Endodermal cell (in vitro differentiated cells): ENCODE data around the gene CEP76. TPM values are rescaled to one million over a fixed set of nuclear protein-coding genes. Genes with fewer than 3 reads are reported as not detected.
A peak's percentile ranks its signal among the peaks of the same experiment; 100 is the strongest.

ENCODE experiments used
- DNase-seq: peaks from one replicate; pipeline ENCODE4 v3.0.0-alpha.2; 2017
- H3K27ac ChIP-seq: 2 replicates; pipeline ENCODE4 v1.5.1; 2013; ENCODE audit warnings: mild to moderate bottlenecking, low read depth, low read length, moderate library complexity
- H3K27me3 ChIP-seq: 2 replicates; pipeline ENCODE4 v1.6.1; 2013; ENCODE audit warnings: mild to moderate bottlenecking, low read length, moderate library complexity; ENCODE audit not compliant: insufficient read depth, control insufficient read depth, poor library complexity, severe bottlenecking
- H3K36me3 ChIP-seq: 2 replicates; pipeline ENCODE4 v1.7.0; 2013; ENCODE audit warnings: mild to moderate bottlenecking, low read length, moderate library complexity; ENCODE audit not compliant: control insufficient read depth, insufficient read depth
- H3K4me1 ChIP-seq: one replicate; pipeline ENCODE4 v1.7.0; 2013; ENCODE audit warnings: low read length; ENCODE audit not compliant: control insufficient read depth, insufficient read depth
- H3K4me3 ChIP-seq: 2 replicates; pipeline ENCODE4 v1.5.1; 2013; ENCODE audit warnings: mild to moderate bottlenecking, low read length, moderate library complexity
- H3K9ac ChIP-seq: 2 replicates; pipeline ENCODE4 v1.6.1; 2013; ENCODE audit warnings: mild to moderate bottlenecking, low read length, moderate library complexity; ENCODE audit not compliant: poor library complexity, severe bottlenecking; ENCODE audit errors: extremely low read depth
- H3K9me3 ChIP-seq: 2 replicates; pipeline ENCODE4 v1.6.1; 2013; ENCODE audit warnings: mild to moderate bottlenecking, low read length, moderate library complexity; ENCODE audit not compliant: control insufficient read depth
- H3K27ac Mint-ChIP-seq: 2 replicates; pipeline ENCODE4 v1.8.0; 2020; ENCODE audit warnings: mixed read lengths
- H3K27me3 Mint-ChIP-seq: 2 replicates; pipeline ENCODE4 v1.8.0; 2021; ENCODE audit warnings: mild to moderate bottlenecking, mixed read lengths; ENCODE audit not compliant: insufficient read depth
- H3K36me3 Mint-ChIP-seq: 2 replicates; pipeline ENCODE4 v1.8.0; 2020; ENCODE audit warnings: low read depth, mixed read lengths
- H3K4me1 Mint-ChIP-seq: 2 replicates; pipeline ENCODE4 v1.8.0; 2020; ENCODE audit warnings: mixed read lengths
- H3K4me3 Mint-ChIP-seq: 2 replicates; pipeline ENCODE4 v1.8.0; 2020; ENCODE audit warnings: mild to moderate bottlenecking, moderate library complexity, mixed read lengths
- H3K9me3 Mint-ChIP-seq: 2 replicates; pipeline ENCODE4 v1.8.0; 2020; ENCODE audit warnings: mild to moderate bottlenecking, mixed read lengths
- WGBS, 2 experiments: methylation state at CpG; one replicate each; pipeline versions ENCODE4 v1.1.5 to v1.1.7; 2013; ENCODE audit warnings: missing lambda C conversion rate in 2 of 2, mixed read lengths in 1 of 2; ENCODE audit not compliant: insufficient coverage in 1 of 2, insufficient read length in 1 of 2; 5-methylcytosine and 5-hydroxymethylcytosine counted together
- total RNA-seq, 2 donors: library from RNA; stranded (reverse); fragmentation: NEBNext Ultra II Directional in 1 of 2; extraction: Animal tissue kit (Norgen Biotek cat#: 25700) in 1 of 2; gene quantifications; 2 replicates in 1 of 2; 3 replicates in 1 of 2; pipeline ENCODE4 v1.2.1, GENCODE V29; 2021
- TF ChIP-seq, protein P1 (sequence below): fragments of 200-600 bp; sonication (generic); conservative IDR thresholded peaks from 2 replicates; pipeline ENCODE4 v1.5.0; 2021; ENCODE audit warnings: antibody characterized with exemption, mild to moderate bottlenecking

CEP76 gene
- total RNA-seq, 2 donors from 2014 or later, result 17.8 to 19.2 TPM

- Mint-ChIP-seq H3K4me3 (no peak overlapping the region), H3K9me3 (no peaks in the 10 kb centered on the region), H3K36me3 (no peaks in the 10 kb centered on the region), H3K27me3 (no peaks in the 10 kb centered on the region), H3K27ac (no peak overlapping the region), H3K4me1 (peaks cover 17% of the 10 kb centered on the region)
- H3K27ac ChIP-seq, result no peak overlapping the region
- no peak overlapping the region for H3K4me3 ChIP-seq
- no peaks in the 10 kb centered on the region for H3K27me3 ChIP-seq
- no peaks in the 10 kb centered on the region for H3K4me1 ChIP-seq
- TF ChIP-seq, protein P1, sequence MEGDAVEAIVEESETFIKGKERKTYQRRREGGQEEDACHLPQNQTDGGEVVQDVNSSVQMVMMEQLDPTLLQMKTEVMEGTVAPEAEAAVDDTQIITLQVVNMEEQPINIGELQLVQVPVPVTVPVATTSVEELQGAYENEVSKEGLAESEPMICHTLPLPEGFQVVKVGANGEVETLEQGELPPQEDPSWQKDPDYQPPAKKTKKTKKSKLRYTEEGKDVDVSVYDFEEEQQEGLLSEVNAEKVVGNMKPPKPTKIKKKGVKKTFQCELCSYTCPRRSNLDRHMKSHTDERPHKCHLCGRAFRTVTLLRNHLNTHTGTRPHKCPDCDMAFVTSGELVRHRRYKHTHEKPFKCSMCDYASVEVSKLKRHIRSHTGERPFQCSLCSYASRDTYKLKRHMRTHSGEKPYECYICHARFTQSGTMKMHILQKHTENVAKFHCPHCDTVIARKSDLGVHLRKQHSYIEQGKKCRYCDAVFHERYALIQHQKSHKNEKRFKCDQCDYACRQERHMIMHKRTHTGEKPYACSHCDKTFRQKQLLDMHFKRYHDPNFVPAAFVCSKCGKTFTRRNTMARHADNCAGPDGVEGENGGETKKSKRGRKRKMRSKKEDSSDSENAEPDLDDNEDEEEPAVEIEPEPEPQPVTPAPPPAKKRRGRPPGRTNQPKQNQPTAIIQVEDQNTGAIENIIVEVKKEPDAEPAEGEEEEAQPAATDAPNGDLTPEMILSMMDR, result no peak
- no peak overlapping the region for H3K9ac ChIP-seq
- 70 to 79% methylated on average over 3 to 5 of the region's 5 CpGs for WGBS, 2 experiments
- no peaks in the 10 kb centered on the region for H3K36me3 ChIP-seq
- H3K9me3 ChIP-seq, result no peaks in the 10 kb centered on the region
- DNase-seq, result no peak
These were observed 62.3 kb downstream of the CEP76 start for GRCh38 chr18:12639990-12640880.

GRCh38 chr18:12638644-12639124 is 63.8 kb downstream of the CEP76 start:
- H3K27ac ChIP-seq, result no peak overlapping the region

DNA sequence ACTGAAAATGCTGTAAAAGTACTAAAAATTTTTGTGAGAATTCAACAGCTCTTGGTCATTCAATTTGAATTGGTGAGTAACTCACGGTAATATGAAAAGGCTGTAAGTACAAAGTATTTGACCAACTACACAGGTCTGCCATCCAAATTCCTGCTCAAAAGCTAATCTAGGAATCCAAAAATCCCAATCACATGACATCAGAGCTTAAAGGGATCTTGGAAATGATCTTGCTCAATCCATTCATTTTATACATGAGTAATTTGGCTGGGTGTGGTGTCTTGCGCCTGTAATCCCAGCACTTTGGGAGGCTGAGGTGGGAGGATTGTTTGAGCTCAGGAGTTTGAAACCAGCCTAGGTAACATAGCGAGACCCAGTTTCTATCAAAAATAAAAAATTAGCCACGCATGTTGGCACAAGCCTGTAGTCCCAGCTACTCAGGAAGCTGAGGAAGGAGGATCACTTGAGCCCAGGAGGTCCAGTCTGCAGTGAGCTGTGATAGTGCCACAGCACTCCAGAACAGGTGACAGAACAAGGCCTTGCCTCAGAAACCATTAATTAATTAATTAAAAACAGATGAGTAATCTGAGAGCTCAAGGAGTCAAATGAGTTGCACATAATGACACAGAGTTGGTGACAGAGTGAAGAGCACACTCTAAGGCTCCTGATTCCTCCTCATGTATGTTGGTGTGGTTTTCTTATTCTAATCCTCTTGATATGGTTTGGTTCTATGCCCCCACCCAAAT is 64.5 kb downstream of the CEP76 start:
- Histone ChIP-seq H3K9ac (no peak overlapping the region), H3K9me3 (no peaks in the 10 kb centered on the region), H3K36me3 (no peaks in the 10 kb centered on the region), H3K4me3 (no peak overlapping the region), H3K27ac (no peak overlapping the region), H3K4me1 (no peaks in the 10 kb centered on the region), H3K27me3 (no peaks in the 10 kb centered on the region)
- DNase-seq, result no peak
- H3K4me3 Mint-ChIP-seq, result no peak overlapping the region
- H3K27me3 Mint-ChIP-seq, result no peaks in the 10 kb centered on the region
- TF ChIP-seq, protein P1, result no peak
- peaks cover 15% of the 10 kb centered on the region for H3K4me1 Mint-ChIP-seq
- no peaks in the 10 kb centered on the region for H3K36me3 Mint-ChIP-seq
- H3K9me3 Mint-ChIP-seq, result no peaks in the 10 kb centered on the region
- 94 to 95% methylated on average over 2 to 4 of the region's 4 CpGs for WGBS, 2 experiments
- H3K27ac Mint-ChIP-seq, result peak overlapping the region; percentile 81

More at GRCh38 chr18:12638644-12639124, 63.8 kb downstream of the CEP76 start:
- Histone ChIP-seq H3K9ac (no peak overlapping the region), H3K27me3 (no peaks in the 10 kb centered on the region), H3K4me3 (no peak overlapping the region), H3K36me3 (no peaks in the 10 kb centered on the region), H3K4me1 (no peaks in the 10 kb centered on the region), H3K9me3 (no peaks in the 10 kb centered on the region)
- WGBS, 2 experiments, result 42 to 61% methylated on average over 2 to 3 of the region's 3 CpGs
- Mint-ChIP-seq H3K36me3 (no peaks in the 10 kb centered on the region), H3K27ac (peak overlapping the region; percentile 81), H3K4me1 (peaks cover 15% of the 10 kb centered on the region), H3K27me3 (no peaks in the 10 kb centered on the region), H3K9me3 (no peaks in the 10 kb centered on the region), H3K4me3 (no peak overlapping the region)
- DNase-seq, result no peak
- TF ChIP-seq, protein P1, result no peak
